ENCODE measurements around the gene MSTO1. TPM values are rescaled to one million over a fixed set of nuclear protein-coding genes. Genes with fewer than 3 reads are reported as not detected.
"Not testable (repeated sequence)": the region's sequence is repeated elsewhere in the genome, so short reads cannot be mapped to it uniquely, and the experiment has no call there.

MSTO1 gene
- total RNA-seq, 1 donor from 2014 or later, result 13.1 TPM

- TF ChIP-seq CTCF (IDR thresholded peaks at IDR 0.05; ENCODE audit: borderline replicate concordance), result no peak
- H3K4me1 ChIP-seq, result peaks cover 5% of the 10 kb centered on the region
- H3K4me3 ChIP-seq, result no peak overlapping the region
- H3K9me3 ChIP-seq (replicated peaks), result no peaks in the 10 kb centered on the region
- intact Hi-C loops (cut with micrococcal nuclease), result no loop called here
- H3K27ac ChIP-seq (replicated peaks), result no peak overlapping the region
- H3K36me3 ChIP-seq, result no peaks in the 10 kb centered on the region
- DNase-seq, result no peak
- H3K27me3 ChIP-seq (ENCODE audit: low read depth), result peaks cover 7% of the 10 kb centered on the region
Observed at GRCh38 chr1:155596864-155597263, 13.2 kb upstream of the MSTO1 start.

- Histone ChIP-seq H3K4me3 (peak overlapping the region; percentile 26), H3K27ac (replicated peaks) (no peak overlapping the region), H3K4me1 (peaks cover 5% of the 10 kb centered on the region), H3K9me3 (replicated peaks) (no peaks in the 10 kb centered on the region), H3K27me3 (ENCODE audit: low read depth) (peaks cover 8% of the 10 kb centered on the region), H3K36me3 (no peaks in the 10 kb centered on the region)
- no peak for DNase-seq
- intact Hi-C loops (cut with micrococcal nuclease), result no loop called here
- no peak for TF ChIP-seq CTCF (IDR thresholded peaks at IDR 0.05; ENCODE audit: borderline replicate concordance)
Observed at GRCh38 chr1:155598842-155599331, 11.1 kb upstream of the MSTO1 start.

- H3K36me3 ChIP-seq; H3K9me3 ChIP-seq (replicated peaks); intact Hi-C loops (cut with micrococcal nuclease); H3K4me1 ChIP-seq; H3K4me3 ChIP-seq; H3K27ac ChIP-seq (replicated peaks); H3K27me3 ChIP-seq (ENCODE audit: low read depth); DNase-seq: not testable (repeated sequence)
Observed at GRCh38 chr1:155599828-155600572, 10.0 kb upstream of the MSTO1 start.

- Histone ChIP-seq H3K9me3 (replicated peaks) (no peaks in the 10 kb centered on the region), H3K27ac (replicated peaks) (no peak overlapping the region), H3K36me3 (peaks cover 7% of the 10 kb centered on the region), H3K27me3 (ENCODE audit: low read depth) (no peaks in the 10 kb centered on the region), H3K4me3 (no peak overlapping the region), H3K4me1 (peaks cover 6% of the 10 kb centered on the region)
- no peak for DNase-seq
- intact Hi-C loops (cut with micrococcal nuclease), result no loop called here
- TF ChIP-seq CTCF (IDR thresholded peaks at IDR 0.05; ENCODE audit: borderline replicate concordance), result no peak
Observed at GRCh38 chr1:155607708-155608107, 2.3 kb upstream of the MSTO1 start.

GRCh38 chr1:155608888-155609225, 1.2 kb upstream of the MSTO1 start:
- H3K27ac ChIP-seq (replicated peaks), result no peak overlapping the region
- DNase-seq, result no peak
- H3K4me1 ChIP-seq, result peaks cover 6% of the 10 kb centered on the region
- no peaks in the 10 kb centered on the region for H3K9me3 ChIP-seq (replicated peaks)
- peaks cover 12% of the 10 kb centered on the region for H3K36me3 ChIP-seq
- H3K4me3 ChIP-seq, result no peak overlapping the region
- H3K27me3 ChIP-seq (ENCODE audit: low read depth), result no peaks in the 10 kb centered on the region
- intact Hi-C loops (cut with micrococcal nuclease), result no loop called here
- no peak for TF ChIP-seq CTCF (IDR thresholded peaks at IDR 0.05; ENCODE audit: borderline replicate concordance)

GRCh38 chr1:155610257-155610647, 234 bp downstream of the MSTO1 start:
- Histone ChIP-seq H3K36me3 (peaks cover 16% of the 10 kb centered on the region), H3K4me3 (peak overlapping the region; percentile 83)
- H3K4me1 ChIP-seq; DNase-seq; H3K27ac ChIP-seq (replicated peaks); H3K9me3 ChIP-seq (replicated peaks); intact Hi-C loops (cut with micrococcal nuclease); H3K27me3 ChIP-seq (ENCODE audit: low read depth): not testable (repeated sequence)

- H3K27me3 ChIP-seq (ENCODE audit: low read depth); intact Hi-C loops (cut with micrococcal nuclease); H3K4me1 ChIP-seq; H3K27ac ChIP-seq (replicated peaks); H3K9me3 ChIP-seq (replicated peaks); H3K4me3 ChIP-seq; DNase-seq: not testable (repeated sequence)
- H3K36me3 ChIP-seq, result peaks cover 16% of the 10 kb centered on the region
Observed at GRCh38 chr1:155613226-155613625, 3.2 kb downstream of the MSTO1 start.

Measured in left ventricle myocardium inferior (tissue), 1 donor.